Measurements from ENCODE around the gene LDLRAD4. TPM values are rescaled to one million over a fixed set of nuclear protein-coding genes. Genes with fewer than 3 reads are reported as not detected.

Gene LDLRAD4
- polyA plus RNA-seq, 1 of the 3 experiments (the other 2 are of a cell fraction): 0.16 TPM

GRCh38 chr18:13222856-13223281, 4.3 kb downstream of the LDLRAD4 start:
- Histone ChIP-seq H4K20me1 (ENCODE audit: insufficient read depth) (no peaks in the 10 kb centered on the region), H3K36me3 (replicated peaks in 1 of 2; ENCODE audit: control insufficient read depth in 1 of 2, insufficient read depth in 2 of 2, low read length in 1 of 2) (no peaks in the 10 kb centered on the region), H3K9me2 (no peaks in the 10 kb centered on the region), H3K79me2 (ENCODE audit: insufficient read depth) (no peaks in the 10 kb centered on the region), H3K27me3 (ENCODE audit: insufficient read depth) (peaks cover 18% of the 10 kb centered on the region; the same call in 1 of the 2 replicates), H3K4me1 (ENCODE audit: control insufficient read depth in 1 of 2, insufficient read depth in 2 of 2, low read depth in 1 of 2, low read length in 1 of 2) (peaks cover 9 to 47% of the 10 kb centered on the region in 2 experiments; a peak in 3 of 4 replicates), H3K4me3 (ENCODE audit: low read depth in 2 of 2, low read length in 1 of 2) (peak overlapping the region in 1 of 2 experiments; percentile 1; a peak in 1 of 4 replicates), H3K9ac (no peak overlapping the region), H3F3A (replicated peaks; ENCODE audit: insufficient read depth) (peaks cover 3% of the 10 kb centered on the region), H3K9me3 (no peaks in the 10 kb centered on the region), H3K27ac (ENCODE audit: low read depth in 2 of 2, low read length in 1 of 2) (peak overlapping the region in 1 of 2 experiments; percentile 100; a peak in 3 of 4 replicates), H2AFZ (ENCODE audit: low read depth) (no peak overlapping the region), H3K4me2 (peak overlapping the region; percentile 67; the same call in 1 of the 2 replicates)
- WGBS (ENCODE audit: low lambda C conversion rate): 58% methylated on average over 3 of the region's 4 CpGs
- ChIA-PET CTCF (interaction anchor here (0.6 to 1.7 kb wide), 5 partner anchors 9 to 109 kb away, joined by 3 to 8 read pairs (median 3); no protein-coding TSS in a partner anchor), POLR2A (interaction anchor here (0.8 to 1.0 kb wide), 2 partner anchors 279 to 290 kb away, joined by 3 read pairs; no protein-coding TSS in a partner anchor)
- DNase-seq: no peak
- peak in 1 of 2 experiments; percentile 39; a peak in 1 of 4 replicates for TF ChIP-seq EP300 (IDR thresholded peaks at IDR 0.05; ENCODE audit: borderline replicate concordance in 1 of 2, low read depth in 1 of 2, low read length in 1 of 2)
- no peak for TF ChIP-seq FOSL2 (IDR thresholded peaks at IDR 0.05; ENCODE audit: borderline replicate concordance, low read depth)

- H3K79me2 ChIP-seq (ENCODE audit: insufficient read depth): no peaks in the 10 kb centered on the region
- peak; percentile 66 for DNase-seq
- peaks cover 3% of the 10 kb centered on the region for H3F3A ChIP-seq (replicated peaks; ENCODE audit: insufficient read depth)
- ChIA-PET CTCF (interaction anchor here (1.0 to 1.7 kb wide), 5 partner anchors 7 to 406 kb away, joined by 3 to 8 read pairs (median 5); no protein-coding TSS in a partner anchor), POLR2A (interaction anchor here (1.0 kb wide), 1 partner anchor 278 kb away, joined by 3 read pairs; no protein-coding TSS in a partner anchor)
- no peaks in the 10 kb centered on the region for H3K9me2 ChIP-seq
- no peak overlapping the region for H2AFZ ChIP-seq (ENCODE audit: low read depth)
- H3K4me2 ChIP-seq: no peak overlapping the region
- no peak overlapping the region; a peak in 1 of 4 replicates for H3K4me3 ChIP-seq (ENCODE audit: low read depth in 2 of 2, low read length in 1 of 2)
- peak overlapping the region in 1 of 2 experiments; percentile 100; a peak in 2 of 4 replicates for H3K27ac ChIP-seq (ENCODE audit: low read depth in 2 of 2, low read length in 1 of 2)
- H3K4me1 ChIP-seq (ENCODE audit: control insufficient read depth in 1 of 2, insufficient read depth in 2 of 2, low read depth in 1 of 2, low read length in 1 of 2): peaks cover 9 to 53% of the 10 kb centered on the region in 2 experiments; a peak in 3 of 4 replicates
- H3K27me3 ChIP-seq (ENCODE audit: insufficient read depth): peaks cover 12% of the 10 kb centered on the region; the same call in 1 of the 2 replicates
- TF ChIP-seq NFIC (IDR thresholded peaks at IDR 0.05; ENCODE audit: borderline replicate concordance) (no peak), FOXJ3 (CRISPR knock-in tag; IDR thresholded peaks at IDR 0.05) (0 out of 2 replicates have a peak, but pooled peaks have one; percentile 58), POLR2AphosphoS5 (IDR thresholded peaks at IDR 0.05; ENCODE audit: low read depth, low read length) (no peak), RAD21 (IDR thresholded peaks at IDR 0.05; ENCODE audit: low read length) (0 out of 2 replicates have a peak, but pooled peaks have one; percentile 6), JUND (IDR thresholded peaks at IDR 0.05) (no peak), GATA2 (CRISPR knock-in tag; IDR thresholded peaks at IDR 0.05) (peak; percentile 37; the same call in 1 of the 2 replicates), SMC3 (IDR thresholded peaks at IDR 0.05; ENCODE audit: low read depth, low read length) (no peak), RCOR1 (IDR thresholded peaks at IDR 0.05; ENCODE audit: low read length) (peak; percentile 49), EP300 (IDR thresholded peaks at IDR 0.05; ENCODE audit: borderline replicate concordance in 1 of 2, low read depth in 1 of 2, low read length in 1 of 2) (peak in 1 of 2 experiments; percentile 63; a peak in 1 of 4 replicates), REST (IDR thresholded peaks at IDR 0.05; ENCODE audit: low read depth, low read length) (no peak), SIN3A (IDR thresholded peaks at IDR 0.05; ENCODE audit: borderline replicate concordance, low read depth, low read length) (no peak), ZBTB33 (IDR thresholded peaks at IDR 0.05; ENCODE audit: borderline replicate concordance, low read depth) (no peak), PBX3 (IDR thresholded peaks at IDR 0.05) (no peak), FOXM1 (IDR thresholded peaks at IDR 0.05; ENCODE audit: low read depth) (no peak), MXI1 (IDR thresholded peaks at IDR 0.05; ENCODE audit: low read depth, low read length) (peak; percentile 70; the same call in 1 of the 2 replicates)
- H3K9me3 ChIP-seq: no peaks in the 10 kb centered on the region
- no peaks in the 10 kb centered on the region for H3K36me3 ChIP-seq (replicated peaks in 1 of 2; ENCODE audit: control insufficient read depth in 1 of 2, insufficient read depth in 2 of 2, low read length in 1 of 2)
- H4K20me1 ChIP-seq (ENCODE audit: insufficient read depth): no peaks in the 10 kb centered on the region
- WGBS (ENCODE audit: low lambda C conversion rate): 46% methylated on average over 6 of the region's 13 CpGs
- no peak overlapping the region for H3K9ac ChIP-seq
Measured at GRCh38 chr18:13223311-13224143, 5.0 kb downstream of the LDLRAD4 start.

All from SK-N-SH (cell line).